ENCODE results near the gene KLHL26. TPM values are rescaled to one million over a fixed set of nuclear protein-coding genes. Genes with fewer than 3 reads are reported as not detected.
"Not testable (repeated sequence)": the region's sequence is repeated elsewhere in the genome, so short reads cannot be mapped to it uniquely, and the experiment has no call there.

The KLHL26 gene
- total RNA-seq, 1 donor from 2014 or later = 6.2 TPM

- Histone ChIP-seq H3K4me1 (peaks cover 36% of the 10 kb centered on the region), H3K27ac (replicated peaks) (no peak overlapping the region), H3K9me3 (replicated peaks) (no peaks in the 10 kb centered on the region), H3K36me3 (no peaks in the 10 kb centered on the region), H3K27me3 (ENCODE audit: low read depth) (no peaks in the 10 kb centered on the region), H3K4me3 (no peak overlapping the region)
- TF ChIP-seq CTCF (IDR thresholded peaks at IDR 0.05; ENCODE audit: borderline replicate concordance) = peak; percentile 34
- intact Hi-C loops (cut with micrococcal nuclease) = no loop called here
- no peak for DNase-seq
Observed at GRCh38 chr19:18675779-18676178, 39.0 kb downstream of the KLHL26 start.

- no peak for DNase-seq
- Histone ChIP-seq H3K36me3 (no peaks in the 10 kb centered on the region), H3K9me3 (replicated peaks) (no peaks in the 10 kb centered on the region), H3K27ac (replicated peaks) (no peak overlapping the region), H3K27me3 (ENCODE audit: low read depth) (no peaks in the 10 kb centered on the region), H3K4me3 (no peak overlapping the region), H3K4me1 (peaks cover 34% of the 10 kb centered on the region)
- no peak for TF ChIP-seq CTCF (IDR thresholded peaks at IDR 0.05; ENCODE audit: borderline replicate concordance)
- intact Hi-C loops (cut with micrococcal nuclease) = no loop called here
Observed at GRCh38 chr19:18676692-18677091, 39.9 kb downstream of the KLHL26 start.

- no peak for DNase-seq
- no peak overlapping the region for H3K4me3 ChIP-seq
- H3K9me3 ChIP-seq (replicated peaks) = no peaks in the 10 kb centered on the region
- H3K27ac ChIP-seq (replicated peaks) = no peak overlapping the region
- intact Hi-C loops (cut with micrococcal nuclease) = no loop called here
- no peak for TF ChIP-seq CTCF (IDR thresholded peaks at IDR 0.05; ENCODE audit: borderline replicate concordance)
- no peaks in the 10 kb centered on the region for H3K27me3 ChIP-seq (ENCODE audit: low read depth)
- H3K36me3 ChIP-seq = no peaks in the 10 kb centered on the region
- peaks cover 30% of the 10 kb centered on the region for H3K4me1 ChIP-seq
Observed at GRCh38 chr19:18677156-18677555, 40.3 kb downstream of the KLHL26 start.

- H3K27ac ChIP-seq (replicated peaks); H3K27me3 ChIP-seq (ENCODE audit: low read depth); H3K36me3 ChIP-seq; intact Hi-C loops (cut with micrococcal nuclease); H3K9me3 ChIP-seq (replicated peaks); DNase-seq; H3K4me3 ChIP-seq: not testable (repeated sequence)
- peaks cover 26% of the 10 kb centered on the region for H3K4me1 ChIP-seq
Observed at GRCh38 chr19:18680148-18680547, 43.3 kb downstream of the KLHL26 start.

GRCh38 chr19:18682807-18683108 lies 45.9 kb downstream of the KLHL26 start:
- no peak for DNase-seq
- peak overlapping the region; percentile 89 for H3K27ac ChIP-seq (replicated peaks)
- H3K4me1 ChIP-seq = peaks cover 26% of the 10 kb centered on the region
- intact Hi-C loops (cut with micrococcal nuclease) = no loop called here
- no peak for TF ChIP-seq CTCF (IDR thresholded peaks at IDR 0.05; ENCODE audit: borderline replicate concordance)
- peak overlapping the region; percentile 70 for H3K4me3 ChIP-seq
- H3K36me3 ChIP-seq = no peaks in the 10 kb centered on the region
- H3K9me3 ChIP-seq (replicated peaks) = no peaks in the 10 kb centered on the region
- no peaks in the 10 kb centered on the region for H3K27me3 ChIP-seq (ENCODE audit: low read depth)

GRCh38 chr19:18683109-18683957 lies 46.5 kb downstream of the KLHL26 start, which contains the start of gene CRTC1:
CRTC1 (plus strand) TSS chr19:18683680; CDS start chr19:18683703, 23 bp downstream.
- H3K27ac ChIP-seq (replicated peaks) = peak within 1 kb of the TSS; percentile 89
- H3K4me3 ChIP-seq = peak within 1 kb of the TSS; percentile 70
- H3K36me3 ChIP-seq = no peaks in the 10 kb centered on the region
- H3K4me1 ChIP-seq = peaks cover 20% of the 10 kb centered on the region
- peak; percentile 86 for DNase-seq
- no peak for TF ChIP-seq CTCF (IDR thresholded peaks at IDR 0.05; ENCODE audit: borderline replicate concordance)
- intact Hi-C loops (cut with micrococcal nuclease) = no loop called here
- no peaks in the 10 kb centered on the region for H3K27me3 ChIP-seq (ENCODE audit: low read depth)
- H3K9me3 ChIP-seq (replicated peaks) = no peaks in the 10 kb centered on the region
